ENCODE measurements around the gene C6orf120.
A peak's percentile ranks its signal among the peaks of the same experiment; 100 is the strongest.

C6orf120 gene

DNA sequence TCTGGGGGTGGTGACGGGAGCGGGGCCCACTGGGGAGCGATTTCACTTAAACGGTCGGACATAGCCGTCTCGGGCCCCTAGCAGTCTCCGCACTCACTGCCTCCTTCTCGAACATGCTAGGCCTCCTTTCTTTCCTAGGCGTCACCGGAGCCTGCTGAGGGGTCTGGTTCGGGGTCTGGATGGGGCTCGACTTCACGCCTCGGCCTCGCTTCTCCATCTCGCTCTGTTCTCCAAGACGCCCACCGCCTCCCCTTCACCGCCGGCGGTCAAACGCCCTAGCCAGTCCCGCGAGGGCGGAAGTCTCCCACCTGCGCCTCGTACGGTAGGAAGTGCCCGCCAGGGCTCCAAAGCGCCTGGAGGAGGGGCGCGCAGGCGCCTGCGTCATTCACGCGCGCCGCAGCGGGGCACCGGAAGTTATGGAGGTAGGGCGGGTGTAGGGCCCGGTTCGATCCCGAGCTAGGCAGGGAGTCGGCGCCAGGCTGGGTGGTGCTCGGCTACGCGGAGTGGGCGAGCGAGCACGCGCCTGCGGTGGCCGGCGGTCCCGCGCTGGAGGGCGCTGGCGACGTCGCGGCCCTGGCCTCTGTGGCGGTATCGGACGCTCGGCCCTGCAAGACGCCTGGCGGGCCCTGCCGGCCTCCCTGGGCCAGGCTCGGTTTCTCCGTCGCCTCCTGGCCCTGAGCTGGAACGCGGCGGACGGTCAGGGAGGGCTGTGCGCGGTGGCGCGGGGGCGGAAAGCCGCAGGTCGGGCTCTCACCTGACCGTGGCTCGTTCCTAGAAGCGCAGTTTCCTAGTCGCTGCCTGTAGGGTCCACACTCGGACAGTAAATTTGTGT lies 49.5 kb downstream of the C6orf120 start, which contains the start of the genes DYNLT2 and ERMARD:
Gene DYNLT2, minus strand, starts transcription at position 331 of the 832 bp plus-strand sequence. Its CDS starts 114 bp downstream, at position 217.
Gene ERMARD, plus strand, starts transcription at position 381 of the 832 bp plus-strand sequence. Its CDS starts 36 bp downstream, at position 417.
- H3K4me3 ChIP-seq (ENCODE audit: control insufficient read depth, low read depth, low read length): peak within 1 kb of the TSS; percentile 92
- peak; percentile 91 for DNase-seq (ENCODE audit: low read depth)
- TF ChIP-seq, protein P1, sequence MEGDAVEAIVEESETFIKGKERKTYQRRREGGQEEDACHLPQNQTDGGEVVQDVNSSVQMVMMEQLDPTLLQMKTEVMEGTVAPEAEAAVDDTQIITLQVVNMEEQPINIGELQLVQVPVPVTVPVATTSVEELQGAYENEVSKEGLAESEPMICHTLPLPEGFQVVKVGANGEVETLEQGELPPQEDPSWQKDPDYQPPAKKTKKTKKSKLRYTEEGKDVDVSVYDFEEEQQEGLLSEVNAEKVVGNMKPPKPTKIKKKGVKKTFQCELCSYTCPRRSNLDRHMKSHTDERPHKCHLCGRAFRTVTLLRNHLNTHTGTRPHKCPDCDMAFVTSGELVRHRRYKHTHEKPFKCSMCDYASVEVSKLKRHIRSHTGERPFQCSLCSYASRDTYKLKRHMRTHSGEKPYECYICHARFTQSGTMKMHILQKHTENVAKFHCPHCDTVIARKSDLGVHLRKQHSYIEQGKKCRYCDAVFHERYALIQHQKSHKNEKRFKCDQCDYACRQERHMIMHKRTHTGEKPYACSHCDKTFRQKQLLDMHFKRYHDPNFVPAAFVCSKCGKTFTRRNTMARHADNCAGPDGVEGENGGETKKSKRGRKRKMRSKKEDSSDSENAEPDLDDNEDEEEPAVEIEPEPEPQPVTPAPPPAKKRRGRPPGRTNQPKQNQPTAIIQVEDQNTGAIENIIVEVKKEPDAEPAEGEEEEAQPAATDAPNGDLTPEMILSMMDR (conservative IDR thresholded peaks at IDR 0.05; ENCODE audit: control insufficient read depth, insufficient read depth, low read depth, low read length): peak; percentile 15

DNA sequence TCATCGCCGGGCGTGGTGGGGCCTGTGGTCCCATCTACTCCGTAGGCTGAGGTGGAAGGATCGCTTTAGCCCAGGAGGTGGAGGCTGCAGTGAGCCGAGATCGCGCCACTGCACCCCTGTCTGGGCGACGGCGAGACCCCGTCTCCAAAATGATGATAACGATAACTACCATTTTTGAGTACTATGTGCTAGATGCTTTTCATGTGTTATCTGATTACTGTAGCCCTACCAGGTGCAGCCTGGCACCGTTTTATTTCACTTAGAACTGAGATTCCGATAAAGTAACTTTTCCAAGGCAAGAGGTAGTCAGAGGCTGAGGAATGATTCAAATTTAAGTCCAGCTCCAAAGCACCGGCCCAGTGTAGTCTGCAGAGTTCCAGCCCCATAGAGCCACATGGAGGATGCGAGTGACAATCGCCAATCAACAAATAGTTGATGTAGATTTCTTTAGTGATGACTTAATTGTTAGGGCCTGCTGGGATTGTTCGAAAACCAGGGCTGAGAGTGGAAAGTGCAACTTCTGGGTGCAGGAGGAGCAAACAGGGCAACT lies 50.2 kb downstream of the C6orf120 start:
- TF ChIP-seq, protein P1 (conservative IDR thresholded peaks at IDR 0.05; ENCODE audit: control insufficient read depth, insufficient read depth, low read depth, low read length): no peak
- H3K4me3 ChIP-seq (ENCODE audit: control insufficient read depth, low read depth, low read length): peak overlapping the region; percentile 92
- DNase-seq (ENCODE audit: low read depth): peak; percentile 6
